Fibroblast of lung (primary cell): ENCODE data around the gene CLCN4. TPM values are rescaled to one million over a fixed set of nuclear protein-coding genes. Genes with fewer than 3 reads are reported as not detected.
A peak's percentile ranks its signal among the peaks of the same experiment; 100 is the strongest.

ENCODE experiments used
- DNase-seq, 2 donors: peaks; one replicate each; pipeline versions ENCODE4 v3.0.0 to v3.0.0-alpha.2; 2010; ENCODE audit warnings: low read depth in 2 of 2
- H2AFZ ChIP-seq: 2 replicates; pipeline ENCODE4 v1.5.1; 2012; ENCODE audit warnings: low read length, control low read depth, inconsistent platforms
- H3K27ac ChIP-seq: 2 replicates; pipeline ENCODE4 v1.5.1; 2011; ENCODE audit warnings: low read length, control low read depth; ENCODE audit not compliant: insufficient read depth
- H3K27me3 ChIP-seq: 2 replicates; pipeline ENCODE4 v1.5.1; 2011; ENCODE audit warnings: mild to moderate bottlenecking, low read length; ENCODE audit not compliant: control insufficient read depth, insufficient read depth
- H3K36me3 ChIP-seq: 2 replicates; pipeline ENCODE4 v1.5.1; 2011; ENCODE audit warnings: low read length; ENCODE audit not compliant: control insufficient read depth, insufficient read depth
- H3K4me1 ChIP-seq: 2 replicates; pipeline ENCODE4 v1.5.1; 2011; ENCODE audit warnings: low read length; ENCODE audit not compliant: control insufficient read depth, insufficient read depth; ENCODE audit errors: extremely low read depth
- H3K4me2 ChIP-seq: 2 replicates; pipeline ENCODE4 v1.5.1; 2011; ENCODE audit warnings: low read length, control low read depth; ENCODE audit not compliant: insufficient read depth; ENCODE audit errors: extremely low read depth
- H3K4me3 ChIP-seq, 4 experiments: fragments of 200-600 bp in 1 of 4; sonication (generic) in 1 of 4; replicated peaks in 1 of 4; 2 replicates each; pipeline ENCODE4 v1.5.1; 2011 to 2016; ENCODE audit warnings: low read length in 4 of 4, low read depth in 3 of 4, mild to moderate bottlenecking in 3 of 4, control low read depth in 2 of 4, inconsistent platforms in 1 of 4, mixed read lengths in 1 of 4; ENCODE audit not compliant: insufficient read depth in 1 of 4; ENCODE audit errors: control extremely low read depth in 1 of 4
- H3K79me2 ChIP-seq: 2 replicates; pipeline ENCODE4 v1.5.1; 2012; ENCODE audit warnings: mild to moderate bottlenecking, low read length, inconsistent platforms; ENCODE audit not compliant: control insufficient read depth, insufficient read depth
- H3K9ac ChIP-seq: 2 replicates; pipeline ENCODE4 v1.5.1; 2011; ENCODE audit warnings: mild to moderate bottlenecking, low read length, control low read depth; ENCODE audit not compliant: insufficient read depth
- H3K9me3 ChIP-seq: 2 replicates; pipeline ENCODE4 v1.5.1; 2012; ENCODE audit warnings: low read depth, low read length; ENCODE audit not compliant: control insufficient read depth, insufficient read depth
- H4K20me1 ChIP-seq: 2 replicates; pipeline ENCODE4 v1.5.1; 2011; ENCODE audit warnings: low read length; ENCODE audit not compliant: control insufficient read depth, insufficient read depth; ENCODE audit errors: extremely low read depth
- CTCF ChIP-seq, 2 donors: IDR thresholded peaks in 1 of 2; conservative IDR thresholded peaks in 1 of 2; 1 replicate in 1 of 2; 2 replicates in 1 of 2; pipeline ENCODE4 v1.5.1; 2011 to 2012; ENCODE audit warnings: low read length in 2 of 2, control low read depth in 1 of 2, inconsistent platforms in 1 of 2, low read depth in 1 of 2, mild to moderate bottlenecking in 1 of 2
- EZH2 ChIP-seq: IDR thresholded peaks from 2 replicates; pipeline ENCODE4 v1.5.1; 2012; ENCODE audit warnings: low read length, control low read depth, mild to moderate bottlenecking; ENCODE audit errors: missing control alignments
- polyA plus RNA-seq, 2 donors: library from polyadenylated mRNA; depleted of rRNA in 1 of 2; stranded (reverse) in 1 of 2; unstranded in 1 of 2; fragments of >200 nt; gene quantifications; 2 replicates each; pipeline ENCODE4 v1.2.1, GENCODE V29; 2011 to 2012; ENCODE audit warnings: missing spikeins in 1 of 2
- total RNA-seq: library from RNA; depleted of rRNA; stranded (reverse); fragments of >200 nt; gene quantifications from 2 replicates; pipeline ENCODE4 v1.2.1, GENCODE V29; 2014

CLCN4 gene
- total and polyA plus RNA-seq, 2 donors (not counting 1 experiment from before 2014, with no cell fraction given): 0.70 to 4.0 TPM

GRCh38 chrX:10189317-10190268 lies 32.8 kb downstream of the CLCN4 start:
- no peaks in the 10 kb centered on the region for H3K79me2 ChIP-seq
- peak overlapping the region; percentile 25 for H2AFZ ChIP-seq
- H3K4me3 ChIP-seq: no peak overlapping the region
- no peak overlapping the region for H3K9ac ChIP-seq
- H3K27me3 ChIP-seq: no peaks in the 10 kb centered on the region
- H3K27ac ChIP-seq: no peak overlapping the region
- H3K4me2 ChIP-seq: no peak overlapping the region
- H3K36me3 ChIP-seq: no peaks in the 10 kb centered on the region
- H4K20me1 ChIP-seq: no peaks in the 10 kb centered on the region
- H3K4me1 ChIP-seq: no peaks in the 10 kb centered on the region
- peak; percentile 43 to 64 for DNase-seq
- H3K9me3 ChIP-seq: no peaks in the 10 kb centered on the region
- TF ChIP-seq CTCF (conservative IDR thresholded peaks at IDR 0.05 in 1 of 2, IDR thresholded peaks at IDR 0.05 in 1 of 2; ENCODE audit: low read depth in 1 of 2, low read length in 2 of 2) (peak; percentile 48 to 57), EZH2 (no peak)

GRCh38 chrX:10190367-10190766 lies 33.6 kb downstream of the CLCN4 start:
- H4K20me1 ChIP-seq: no peaks in the 10 kb centered on the region
- no peaks in the 10 kb centered on the region for H3K4me1 ChIP-seq
- H3K4me3 ChIP-seq: no peak overlapping the region
- no peak overlapping the region for H3K27ac ChIP-seq
- H2AFZ ChIP-seq: no peak overlapping the region
- H3K27me3 ChIP-seq: no peaks in the 10 kb centered on the region
- no peak overlapping the region for H3K9ac ChIP-seq
- no peak for TF ChIP-seq EZH2
- peak; percentile 44 to 52 for TF ChIP-seq CTCF (conservative IDR thresholded peaks at IDR 0.05 in 1 of 2, IDR thresholded peaks at IDR 0.05 in 1 of 2; ENCODE audit: low read depth in 1 of 2, low read length in 2 of 2)
- H3K36me3 ChIP-seq: no peaks in the 10 kb centered on the region
- peak; percentile 73 to 84 for DNase-seq
- H3K9me3 ChIP-seq: no peaks in the 10 kb centered on the region
- H3K4me2 ChIP-seq: no peak overlapping the region
- H3K79me2 ChIP-seq: no peaks in the 10 kb centered on the region

- no peak for DNase-seq
- no peaks in the 10 kb centered on the region for H3K36me3 ChIP-seq
- H3K4me1 ChIP-seq: no peaks in the 10 kb centered on the region
- no peak overlapping the region for H2AFZ ChIP-seq
- no peak overlapping the region for H3K27ac ChIP-seq
- no peak overlapping the region for H3K9ac ChIP-seq
- no peaks in the 10 kb centered on the region for H3K79me2 ChIP-seq
- no peaks in the 10 kb centered on the region for H3K9me3 ChIP-seq
- H4K20me1 ChIP-seq: no peaks in the 10 kb centered on the region
- no peaks in the 10 kb centered on the region for H3K27me3 ChIP-seq
- H3K4me2 ChIP-seq: no peak overlapping the region
- TF ChIP-seq CTCF (conservative IDR thresholded peaks at IDR 0.05 in 1 of 2, IDR thresholded peaks at IDR 0.05 in 1 of 2; ENCODE audit: low read depth in 1 of 2, low read length in 2 of 2) (no peak), EZH2 (no peak)
- H3K4me3 ChIP-seq: no peak overlapping the region
Observed at GRCh38 chrX:10193587-10193986, 36.8 kb downstream of the CLCN4 start.
